NCI-H146 treated with DMSO at 0.1 percent for 48 hours (cell line): ENCODE data around the gene EEF1G.
"Not testable (repeated sequence)": the region's sequence is repeated elsewhere in the genome, so short reads cannot be mapped to it uniquely, and the experiment has no call there.

ENCODE experiments used
- DNase-seq: peaks from one replicate; lab custom pipeline; 2025; ENCODE audit not compliant: unreplicated experiment; lab: John Stamatoyannopoulos, UW

EEF1G gene

GRCh38 chr11:62556108-62556874 lies 17.4 kb downstream of the EEF1G start:
- DNase-seq: no peak

- no peak for DNase-seq
Measured at GRCh38 chr11:62555464-62556107, 18.1 kb downstream of the EEF1G start.

DNA sequence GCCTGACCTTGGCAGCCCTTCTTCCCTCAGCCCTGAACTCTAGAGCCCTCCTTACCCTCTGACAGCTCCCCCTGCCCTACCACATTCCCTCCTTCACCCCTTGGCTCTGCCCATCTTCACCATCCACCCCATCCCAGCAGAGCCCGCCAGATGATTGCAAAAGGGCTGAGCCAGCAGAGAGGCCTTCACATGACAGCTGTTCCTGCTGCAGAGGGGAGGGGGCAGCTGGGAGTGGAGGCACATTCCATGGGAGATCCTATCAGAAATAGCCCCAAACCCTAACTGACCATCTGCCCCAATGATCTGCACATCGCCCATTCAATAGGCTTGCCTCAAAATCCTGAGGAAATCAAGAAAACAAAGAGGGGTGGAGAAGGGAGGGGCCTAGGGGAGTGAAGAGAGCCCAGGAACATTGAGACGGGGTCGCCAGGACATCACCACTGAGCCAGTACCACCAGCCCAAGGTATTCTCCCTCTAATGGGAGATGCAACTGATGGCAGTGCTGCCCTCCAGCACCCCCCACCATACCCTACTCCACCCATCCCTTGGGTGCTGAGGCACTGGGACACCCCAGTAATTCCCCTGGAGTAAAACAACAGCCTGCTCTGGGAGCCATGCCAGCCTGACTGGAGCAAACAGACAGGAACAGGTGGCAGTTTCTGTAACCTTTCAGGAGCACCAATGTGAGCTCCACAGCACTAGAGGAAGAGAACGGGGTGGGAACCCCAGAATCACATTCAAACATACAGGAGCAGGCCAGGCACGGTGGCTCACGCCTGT lies 19.1 kb downstream of the EEF1G start:
- no peak for DNase-seq

DNA sequence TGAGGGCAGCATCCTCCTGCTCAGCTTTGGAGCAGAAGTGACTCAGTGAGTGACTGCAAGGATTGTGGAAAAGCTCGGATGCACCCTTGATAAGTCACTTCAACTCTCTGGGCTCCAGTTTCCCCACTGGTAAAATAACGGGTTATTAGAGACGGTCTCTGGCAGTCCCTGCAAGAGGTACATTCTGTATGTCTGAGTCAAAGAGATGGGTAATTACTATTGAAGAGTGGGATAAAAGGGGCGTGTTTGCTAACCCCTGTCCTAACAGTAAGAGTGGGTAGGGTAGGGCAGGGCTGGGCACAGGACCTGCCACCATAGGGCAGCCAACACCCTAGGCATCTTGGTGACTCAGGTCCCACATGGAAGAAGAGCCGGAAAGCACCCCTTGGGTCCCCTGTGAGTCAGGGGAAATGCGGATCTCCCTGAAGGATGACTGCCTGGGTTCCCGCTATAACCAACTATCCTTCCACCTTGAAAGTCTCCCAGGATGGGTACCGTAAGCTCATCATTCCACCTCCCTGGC lies 19.8 kb downstream of the EEF1G start:
- no peak for DNase-seq

- no peak for DNase-seq
Measured at GRCh38 chr11:62553080-62553838, 20.4 kb downstream of the EEF1G start.

- no peak for DNase-seq
Measured at GRCh38 chr11:62552485-62553079, 21.1 kb downstream of the EEF1G start.

DNA sequence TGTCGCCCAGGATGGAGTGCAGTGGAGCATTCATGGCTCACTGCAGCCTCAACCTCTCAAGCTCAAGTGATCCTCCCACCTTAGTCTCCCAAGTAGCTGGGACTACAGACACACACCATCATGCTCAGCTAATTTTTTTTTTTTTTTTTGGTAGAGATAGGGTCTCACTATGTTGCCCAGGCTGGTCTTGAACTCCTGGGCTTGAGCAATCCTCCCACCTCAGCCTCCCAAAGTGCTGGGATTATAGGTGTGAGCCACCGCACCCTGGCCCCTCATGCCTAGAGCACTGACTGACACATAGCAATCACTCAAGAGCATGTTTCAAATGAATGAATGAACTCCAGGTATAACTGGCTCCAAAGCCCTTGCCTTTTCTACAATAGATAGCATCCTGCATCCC lies 23.2 kb downstream of the EEF1G start:
- DNase-seq: not testable (repeated sequence)

DNA sequence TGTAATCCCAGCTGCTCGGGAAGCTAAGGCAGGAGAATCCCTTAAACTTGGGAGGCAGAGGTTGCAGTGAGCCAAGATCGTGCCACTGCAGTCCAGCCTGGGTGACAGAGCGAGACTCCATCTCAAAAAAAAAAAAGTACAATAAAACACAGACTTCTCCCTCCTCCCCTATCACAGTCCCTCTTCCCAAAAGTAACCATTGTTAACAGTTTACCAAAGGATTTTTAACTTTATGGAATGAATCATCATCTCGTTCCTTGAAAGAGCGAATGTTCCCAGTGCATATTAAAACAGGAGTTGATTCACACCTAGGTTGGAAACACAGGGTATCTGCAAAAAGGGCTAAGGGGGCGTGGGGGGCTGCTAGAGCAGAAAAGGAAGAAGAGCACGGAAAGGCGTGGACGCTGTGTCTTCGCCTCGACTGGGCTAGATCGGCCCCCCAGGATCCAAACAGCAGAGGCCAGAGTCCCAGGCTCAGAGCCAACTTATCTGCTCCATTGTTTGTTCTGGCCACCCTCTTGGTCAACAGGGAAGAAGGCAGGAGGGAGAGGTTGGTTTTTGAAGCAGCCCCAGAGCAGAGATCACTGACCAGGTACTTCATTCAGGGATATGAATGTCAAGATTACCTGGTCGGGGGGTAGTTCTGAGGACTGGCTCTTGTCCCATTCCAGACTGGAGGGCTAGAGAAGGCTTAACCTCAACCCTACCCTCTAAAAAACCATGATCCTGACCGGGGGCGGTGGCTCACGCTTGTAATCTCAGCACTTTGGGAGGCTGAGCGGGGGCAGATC lies 25.0 kb downstream of the EEF1G start:
- DNase-seq: no peak

GRCh38 chr11:62547691-62548281 lies 25.9 kb downstream of the EEF1G start:
- no peak for DNase-seq

- no peak for DNase-seq
Measured at GRCh38 chr11:62546929-62547625, 26.6 kb downstream of the EEF1G start.

- DNase-seq: no peak
Measured at GRCh38 chr11:62546244-62546928, 27.3 kb downstream of the EEF1G start, which contains the start of gene AHNAK. Gene AHNAK, minus strand, starts transcription at chr11:62546806. Its CDS starts 10,708 bp downstream, at chr11:62536098.

- peak; percentile 14 for DNase-seq
Measured at GRCh38 chr11:62545437-62546243, 28.1 kb downstream of the EEF1G start.

- no peak for DNase-seq
Measured at GRCh38 chr11:62544581-62545436, 28.9 kb downstream of the EEF1G start.

DNA sequence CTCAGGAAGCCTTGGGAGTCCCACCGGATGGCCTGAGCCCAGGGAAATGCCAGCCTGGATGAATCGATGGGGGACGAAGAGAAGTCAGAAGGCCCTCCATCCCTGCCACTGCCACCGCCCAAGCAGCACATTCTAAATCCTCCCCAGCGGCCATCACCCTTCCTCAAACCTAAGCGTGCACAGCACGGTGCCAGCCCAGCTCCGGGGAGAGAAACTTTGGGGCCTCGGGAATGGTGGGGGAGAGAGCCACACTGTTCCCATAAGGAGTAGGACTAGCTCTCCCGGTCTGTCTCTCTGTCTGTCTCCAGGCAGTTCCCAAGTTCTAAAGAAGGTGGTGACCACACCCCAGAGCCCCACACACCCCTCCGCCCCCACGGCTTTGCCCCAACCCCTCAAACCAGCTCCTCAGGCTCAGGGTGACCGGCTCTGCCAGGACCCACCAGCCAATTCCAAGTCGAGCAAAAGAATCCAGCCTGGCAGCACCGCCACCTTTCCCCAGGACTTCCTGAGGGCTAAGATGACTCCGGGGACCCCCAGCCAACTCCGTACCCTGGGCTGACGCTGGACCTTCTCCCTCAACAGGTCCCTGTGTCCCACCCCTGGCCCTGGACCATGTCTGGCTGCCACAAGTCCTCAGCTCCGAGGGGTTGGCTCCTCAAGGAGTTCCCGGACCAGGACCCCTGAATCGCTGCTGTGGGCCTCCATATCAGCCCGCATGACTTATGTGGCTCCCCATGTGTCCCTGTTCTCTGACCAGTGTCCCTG lies 29.8 kb downstream of the EEF1G start:
- no peak for DNase-seq

DNA sequence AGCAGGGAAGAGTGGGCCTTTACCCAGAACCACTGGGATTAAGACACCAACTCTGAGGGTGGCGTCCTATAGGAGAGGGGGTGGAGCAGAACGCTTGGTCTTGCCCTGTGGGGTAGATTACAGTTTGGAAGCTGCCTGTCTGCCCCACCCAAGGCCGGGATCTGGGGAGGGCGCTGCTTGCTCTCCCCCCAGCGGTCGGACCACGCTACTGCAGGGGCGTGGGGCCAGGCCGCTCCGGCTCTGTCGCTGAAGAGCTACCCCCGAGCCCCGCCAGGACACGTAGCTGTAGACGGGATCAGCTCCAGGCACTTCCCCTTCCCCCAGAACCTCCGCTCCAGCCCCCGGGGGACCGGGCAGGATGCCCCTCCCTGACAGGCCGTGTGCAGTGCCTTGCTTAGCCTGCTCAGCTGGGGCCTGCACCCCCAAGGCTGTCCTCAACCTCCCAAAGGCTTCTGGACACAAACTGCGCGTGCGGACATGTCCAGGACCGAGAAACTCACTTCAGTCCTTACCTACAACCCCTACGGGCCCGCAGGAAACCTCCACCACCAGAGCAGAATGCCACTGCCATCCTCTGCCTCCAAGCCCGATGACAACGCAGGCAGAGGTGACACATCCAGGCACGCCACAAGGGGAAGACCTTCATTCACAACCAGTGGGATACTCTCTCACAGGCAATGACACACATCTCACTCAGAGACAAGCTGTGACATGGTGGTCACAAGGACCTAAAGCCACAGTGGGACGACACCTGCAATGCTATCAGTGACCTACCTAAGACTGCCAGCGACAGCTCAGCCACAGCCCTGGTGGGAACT lies 30.7 kb downstream of the EEF1G start:
- peak; percentile 37 for DNase-seq
